Cardiac atrium fibroblast (primary cell): ENCODE measurements around the gene SPATA6. TPM values are rescaled to one million over a fixed set of nuclear protein-coding genes. Genes with fewer than 3 reads are reported as not detected.

Experiments
- total RNA-seq: library from RNA; depleted of rRNA; stranded (reverse); fragments of >200 nt; gene quantifications from 2 replicates; pipeline ENCODE4 v1.2.3, GENCODE V29; 2015

SPATA6 gene
- total RNA-seq, result 6.5 and 6.9 TPM in 2 replicates

DNA sequence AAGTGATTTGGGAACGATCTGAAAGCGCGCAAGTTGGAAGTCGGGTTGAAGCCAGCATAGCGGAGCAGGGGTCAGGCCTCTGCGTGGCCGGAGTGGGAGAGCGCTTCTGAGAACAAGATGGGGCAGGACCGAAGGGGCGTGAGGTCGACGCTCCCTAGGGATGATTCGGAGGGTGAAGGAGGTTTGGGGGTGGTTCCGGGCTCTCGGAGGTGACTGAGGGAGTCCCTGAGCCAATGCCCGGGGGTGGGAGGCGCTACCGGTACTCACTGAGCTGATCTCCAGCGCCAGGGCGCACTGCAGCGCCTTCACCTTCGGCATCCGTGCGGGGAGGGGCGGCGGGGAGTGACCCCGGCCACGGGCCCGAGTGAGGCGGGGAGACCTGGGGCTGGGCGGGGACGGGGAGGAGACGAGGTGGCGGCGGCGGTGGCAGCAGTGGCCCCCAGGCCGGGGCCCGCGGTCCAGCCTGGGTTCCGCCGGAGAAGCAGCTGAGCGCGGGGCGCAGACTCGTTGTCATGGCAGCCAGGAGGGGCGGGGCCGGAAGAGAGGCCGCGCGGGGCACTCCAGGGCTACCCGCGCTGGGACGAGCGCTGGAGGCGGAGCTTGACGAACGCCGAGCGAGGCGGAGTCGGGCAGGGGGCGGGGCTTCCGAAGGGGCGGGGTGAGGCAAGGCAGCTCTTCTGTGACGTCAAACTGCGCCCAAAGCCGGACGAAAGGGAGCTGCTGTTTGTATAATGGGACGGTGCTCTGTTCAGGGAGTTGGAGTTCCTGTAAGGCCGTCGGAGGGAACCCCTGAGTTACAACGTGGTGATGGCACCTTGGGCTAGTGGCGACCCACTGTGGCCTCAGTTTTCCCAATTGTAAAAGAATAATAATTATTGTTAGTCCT is at the start of gene SPATA6:
TSS of gene SPATA6 (minus strand) at position 514 of the 886 bp plus-strand sequence. CDS start at position 318, 196 bp downstream.

Other genes starting within 250 kb of the SPATA6 start
- not detected in 2 replicates for gene SLC5A9, start 249.5 kb downstream of the SPATA6 start, total RNA-seq